Measurements from ENCODE around the gene ZNF366.

The ZNF366 gene

DNA sequence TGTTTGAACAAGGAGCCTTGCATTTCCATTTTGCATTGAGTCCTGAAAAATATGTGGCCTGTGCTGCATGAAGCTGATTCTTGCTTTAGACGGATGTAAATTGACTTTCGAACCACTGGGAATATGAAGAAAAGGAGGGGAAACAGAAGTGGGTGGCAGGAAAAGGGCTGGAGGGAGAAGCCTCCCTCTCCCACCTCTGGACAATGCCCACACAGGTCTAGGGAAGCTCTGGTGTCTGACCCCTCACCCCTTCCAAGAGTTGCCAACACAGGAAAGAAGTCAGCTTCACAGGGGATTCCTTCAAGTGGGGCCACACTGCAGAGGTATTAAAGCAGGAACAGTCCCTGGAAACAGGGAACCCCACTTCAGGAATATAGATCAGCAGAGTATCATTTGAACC is 52.2 kb downstream of the ZNF366 start:
- no peaks in the 10 kb centered on the region for H3K4me1 Mint-ChIP-seq (ENCODE audit: low read depth)
- no peaks in the 10 kb centered on the region for H3K36me3 Mint-ChIP-seq
- no peak overlapping the region for H3K27ac Mint-ChIP-seq
- no peaks in the 10 kb centered on the region for H3K9me3 Mint-ChIP-seq (ENCODE audit: low read depth)
- peaks cover 1% of the 10 kb centered on the region for H3K27me3 Mint-ChIP-seq
- H3K4me3 Mint-ChIP-seq = no peak overlapping the region

DNA sequence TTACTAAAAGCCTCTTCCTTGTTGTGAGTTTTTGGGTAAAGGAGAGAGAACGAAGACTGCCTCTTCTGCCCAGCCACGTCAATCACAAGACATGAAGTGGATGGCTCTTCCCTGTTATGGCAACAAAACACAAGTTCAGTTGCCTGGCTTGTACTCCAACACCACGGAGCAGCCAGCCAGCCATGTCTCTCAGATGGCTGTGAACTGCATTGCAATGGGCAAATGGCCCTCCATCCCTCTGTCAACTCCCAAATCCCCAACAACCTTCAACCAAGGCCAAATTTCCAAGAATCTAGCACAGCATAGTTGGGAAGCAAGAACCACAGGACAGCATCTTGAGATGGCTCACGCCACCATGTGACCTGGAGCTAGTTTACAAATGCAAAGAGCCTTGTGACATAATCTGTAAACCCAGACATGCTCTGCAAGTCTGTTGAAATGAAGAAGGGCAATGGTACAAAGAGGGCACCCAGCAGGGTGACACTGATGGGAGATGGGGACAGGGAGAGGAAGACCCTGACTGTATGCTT is 53.9 kb downstream of the ZNF366 start:
- Mint-ChIP-seq H3K9me3 (ENCODE audit: low read depth) (no peaks in the 10 kb centered on the region), H3K4me1 (ENCODE audit: low read depth) (no peaks in the 10 kb centered on the region), H3K27ac (no peak overlapping the region), H3K36me3 (no peaks in the 10 kb centered on the region), H3K27me3 (peaks cover 1% of the 10 kb centered on the region), H3K4me3 (no peak overlapping the region)

DNA sequence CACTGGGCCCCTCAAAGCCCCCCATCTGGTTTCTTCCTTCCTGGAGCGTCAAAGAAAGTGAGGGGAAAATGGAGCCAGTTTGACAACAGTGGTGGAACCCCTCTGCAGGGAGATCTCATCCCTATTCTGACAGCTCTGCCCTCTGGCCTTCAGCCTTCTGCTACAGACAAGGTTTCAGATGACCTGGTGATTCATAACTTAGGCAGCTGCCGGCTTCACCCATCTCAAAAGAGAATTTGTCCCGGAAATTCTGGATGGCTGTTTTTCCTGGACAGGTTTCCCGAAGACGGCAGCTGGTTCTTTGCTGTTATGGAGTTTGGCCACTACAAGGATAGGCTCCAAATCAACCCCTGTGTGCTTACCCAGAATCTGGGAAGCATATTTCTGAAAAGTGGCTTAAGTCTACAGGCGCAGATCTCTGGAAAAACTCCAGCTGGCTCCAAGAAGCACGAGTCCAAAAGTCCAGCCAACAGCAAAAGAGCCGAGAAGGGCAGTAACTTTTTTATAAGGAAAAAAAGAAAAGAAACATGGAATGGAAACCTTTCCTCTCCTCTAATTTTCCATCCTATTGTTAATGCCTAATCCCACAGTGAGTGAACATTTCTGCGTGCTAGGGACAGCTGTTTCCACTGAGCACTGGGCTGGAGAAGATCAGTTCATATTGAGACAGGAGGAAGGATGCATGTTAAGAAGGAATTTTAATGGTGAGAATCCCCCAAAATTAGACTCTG is 54.5 kb downstream of the ZNF366 start:
- H3K27ac Mint-ChIP-seq = no peak overlapping the region
- no peak overlapping the region for H3K4me3 Mint-ChIP-seq
- no peaks in the 10 kb centered on the region for H3K4me1 Mint-ChIP-seq (ENCODE audit: low read depth)
- no peaks in the 10 kb centered on the region for H3K9me3 Mint-ChIP-seq (ENCODE audit: low read depth)
- H3K27me3 Mint-ChIP-seq = peaks cover 1% of the 10 kb centered on the region
- H3K36me3 Mint-ChIP-seq = no peaks in the 10 kb centered on the region

DNA sequence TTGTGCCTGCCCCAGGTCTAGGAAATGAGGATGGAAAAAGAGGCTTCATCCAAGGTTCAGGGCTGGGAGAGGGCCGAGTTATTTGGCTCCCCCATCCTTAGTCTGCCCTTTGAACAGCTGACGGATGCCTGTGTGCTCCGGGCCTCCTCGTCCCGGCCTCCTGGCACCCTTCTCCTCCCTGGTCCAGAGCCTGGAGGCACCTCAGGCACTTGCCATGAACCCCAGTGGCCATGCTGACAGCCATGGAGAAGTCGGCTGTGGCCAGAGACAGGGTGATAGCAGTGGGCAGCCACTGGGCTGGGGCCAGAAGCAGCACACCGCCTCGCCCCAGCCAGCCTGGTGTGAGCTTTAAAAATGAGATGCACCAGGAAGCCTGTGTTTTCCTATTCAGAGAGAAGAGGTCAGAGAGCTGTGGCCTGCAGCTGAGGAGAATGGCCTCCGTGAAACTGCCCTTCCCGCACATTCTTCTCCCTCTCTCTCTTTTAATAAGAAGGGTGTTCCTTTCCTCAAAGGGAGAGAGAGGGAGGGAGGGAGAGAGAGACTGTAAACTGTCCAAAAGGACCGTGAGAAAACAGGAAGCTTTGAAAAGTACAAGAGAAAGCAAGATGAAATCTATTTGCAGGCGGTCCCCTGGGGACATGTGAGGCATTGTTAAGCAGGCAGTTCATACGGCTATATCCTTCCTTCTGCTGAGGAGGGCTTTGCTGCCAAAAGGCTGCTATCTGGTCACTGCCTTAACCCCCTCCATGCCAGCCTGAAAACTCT is 55.3 kb downstream of the ZNF366 start:
- Mint-ChIP-seq H3K27ac (no peak overlapping the region), H3K27me3 (peaks cover 1% of the 10 kb centered on the region), H3K4me3 (no peak overlapping the region), H3K9me3 (ENCODE audit: low read depth) (no peaks in the 10 kb centered on the region), H3K4me1 (ENCODE audit: low read depth) (no peaks in the 10 kb centered on the region), H3K36me3 (no peaks in the 10 kb centered on the region)

DNA sequence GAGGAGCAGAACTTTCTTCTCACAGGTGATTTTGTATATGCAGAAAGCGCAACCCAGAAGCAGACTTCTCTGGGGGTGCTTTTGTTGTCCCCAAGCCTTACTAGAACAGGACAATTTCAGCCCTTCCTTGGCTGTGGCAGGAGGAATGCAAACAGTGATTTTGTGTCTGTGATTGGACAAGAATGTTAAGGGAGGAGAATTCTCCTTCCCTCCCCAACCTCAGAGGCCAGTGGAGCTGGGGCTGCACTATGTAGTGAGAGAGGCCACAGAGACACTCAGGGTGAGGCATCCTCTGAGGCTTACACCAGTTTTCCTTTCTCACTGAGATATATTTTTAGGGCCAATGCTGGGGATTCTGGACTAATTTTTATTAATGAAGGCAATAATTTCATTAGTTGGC is 58.8 kb downstream of the ZNF366 start:
- no peaks in the 10 kb centered on the region for H3K4me1 Mint-ChIP-seq (ENCODE audit: low read depth)
- no peak overlapping the region for H3K4me3 Mint-ChIP-seq
- no peaks in the 10 kb centered on the region for H3K9me3 Mint-ChIP-seq (ENCODE audit: low read depth)
- H3K36me3 Mint-ChIP-seq = no peaks in the 10 kb centered on the region
- no peaks in the 10 kb centered on the region for H3K27me3 Mint-ChIP-seq
- H3K27ac Mint-ChIP-seq = no peak overlapping the region

DNA sequence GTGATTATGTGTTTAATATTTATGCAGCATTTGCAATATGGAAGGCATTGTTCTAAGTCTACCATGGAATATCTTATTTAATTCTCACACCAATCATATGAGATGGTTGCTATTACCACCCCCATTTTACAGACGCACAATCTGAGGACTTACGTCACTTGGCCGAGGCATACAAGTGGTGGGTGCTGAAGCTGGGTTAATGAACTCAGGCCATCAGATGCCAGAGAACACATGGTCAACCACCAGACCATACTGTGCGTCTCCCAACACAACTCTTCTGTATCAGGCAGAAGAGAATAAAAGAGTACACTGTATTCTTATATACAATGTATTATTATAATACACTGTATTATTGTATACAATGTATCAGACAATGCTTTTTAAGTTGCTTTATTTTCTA is 59.5 kb downstream of the ZNF366 start:
- Mint-ChIP-seq H3K9me3 (ENCODE audit: low read depth) (no peaks in the 10 kb centered on the region), H3K4me1 (ENCODE audit: low read depth) (no peaks in the 10 kb centered on the region), H3K4me3 (no peak overlapping the region), H3K27me3 (no peaks in the 10 kb centered on the region), H3K27ac (no peak overlapping the region), H3K36me3 (no peaks in the 10 kb centered on the region)

DNA sequence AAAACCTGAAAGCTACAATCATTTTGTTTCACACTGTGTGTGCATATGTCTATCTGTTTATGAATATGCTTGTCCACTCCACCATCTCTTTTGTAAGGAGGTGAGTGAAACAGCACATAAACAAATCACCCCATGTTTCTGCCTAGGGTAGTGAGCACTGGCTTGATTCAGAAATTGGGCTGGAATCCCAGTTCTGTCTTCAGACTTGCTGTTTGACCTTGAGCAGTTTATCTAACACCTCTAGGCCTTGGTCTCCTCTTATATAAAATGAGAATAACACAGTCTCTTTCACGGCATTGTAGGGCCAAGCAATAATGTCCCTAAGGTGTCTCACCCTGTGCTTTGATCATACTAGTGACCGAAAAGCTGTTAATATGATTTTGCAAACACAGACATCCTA is 61.2 kb downstream of the ZNF366 start:
- Mint-ChIP-seq H3K36me3 (no peaks in the 10 kb centered on the region), H3K27me3 (no peaks in the 10 kb centered on the region), H3K9me3 (ENCODE audit: low read depth) (no peaks in the 10 kb centered on the region), H3K4me3 (no peak overlapping the region), H3K4me1 (ENCODE audit: low read depth) (no peaks in the 10 kb centered on the region), H3K27ac (no peak overlapping the region)

DNA sequence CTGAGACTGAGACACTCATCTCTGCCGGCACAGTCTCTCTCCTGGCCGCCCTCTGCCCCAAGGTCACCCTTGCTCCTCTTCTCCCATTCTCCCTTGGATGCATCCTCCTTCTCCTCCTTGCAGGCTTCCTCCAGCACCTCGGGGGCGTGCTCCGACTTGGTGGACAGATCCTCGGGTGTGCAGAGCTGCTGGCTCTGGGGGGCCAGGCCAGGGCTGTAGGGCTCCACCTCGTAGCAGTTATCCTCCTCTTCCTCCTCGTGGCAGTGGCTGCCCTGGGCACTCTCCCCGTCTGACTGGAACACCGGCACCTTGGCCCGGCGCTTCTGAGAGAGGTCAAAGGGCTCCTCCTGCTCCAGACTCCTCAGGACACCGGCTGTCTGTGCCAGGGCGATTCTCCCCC is 63.3 kb downstream of the ZNF366 start:
- Mint-ChIP-seq H3K9me3 (ENCODE audit: low read depth) (no peaks in the 10 kb centered on the region), H3K27me3 (no peaks in the 10 kb centered on the region), H3K4me3 (no peak overlapping the region), H3K4me1 (ENCODE audit: low read depth) (no peaks in the 10 kb centered on the region), H3K36me3 (no peaks in the 10 kb centered on the region), H3K27ac (no peak overlapping the region)

DNA sequence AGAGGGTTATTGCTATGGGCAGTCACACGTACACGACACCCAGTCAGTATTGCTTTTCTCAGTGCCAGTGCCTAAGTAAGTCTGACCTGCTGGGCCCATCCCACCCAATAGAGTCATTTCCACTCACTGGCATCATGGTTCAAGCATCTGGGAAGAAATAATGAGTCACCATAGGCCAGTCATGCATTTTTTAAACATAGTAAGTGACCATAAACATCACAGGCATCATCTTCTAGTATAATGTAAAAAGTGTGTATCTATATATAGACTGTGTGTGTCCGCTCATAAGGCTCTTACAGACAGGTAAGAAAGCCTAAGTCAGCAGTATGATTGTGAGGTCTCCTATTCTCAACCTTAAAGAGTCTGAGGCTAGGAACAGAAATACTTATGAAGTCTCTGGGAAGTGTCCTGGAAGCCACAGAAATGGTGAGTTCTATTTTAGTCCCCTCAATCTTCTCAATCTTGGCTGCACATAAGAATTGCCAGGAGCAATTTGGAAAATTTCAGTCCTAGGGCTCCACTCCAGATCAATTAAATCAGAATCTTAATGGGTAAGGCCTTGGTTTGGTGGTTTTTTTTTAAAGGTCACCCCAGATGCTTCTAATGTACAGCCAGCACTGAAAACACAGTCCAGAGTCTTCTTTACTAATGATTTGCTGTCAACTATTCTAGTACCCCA is 65.2 kb downstream of the ZNF366 start:
- no peaks in the 10 kb centered on the region for H3K4me1 Mint-ChIP-seq (ENCODE audit: low read depth)
- H3K27ac Mint-ChIP-seq = no peak overlapping the region
- no peak overlapping the region for H3K4me3 Mint-ChIP-seq
- no peaks in the 10 kb centered on the region for H3K36me3 Mint-ChIP-seq
- no peaks in the 10 kb centered on the region for H3K9me3 Mint-ChIP-seq (ENCODE audit: low read depth)
- peaks cover 2% of the 10 kb centered on the region for H3K27me3 Mint-ChIP-seq

DNA sequence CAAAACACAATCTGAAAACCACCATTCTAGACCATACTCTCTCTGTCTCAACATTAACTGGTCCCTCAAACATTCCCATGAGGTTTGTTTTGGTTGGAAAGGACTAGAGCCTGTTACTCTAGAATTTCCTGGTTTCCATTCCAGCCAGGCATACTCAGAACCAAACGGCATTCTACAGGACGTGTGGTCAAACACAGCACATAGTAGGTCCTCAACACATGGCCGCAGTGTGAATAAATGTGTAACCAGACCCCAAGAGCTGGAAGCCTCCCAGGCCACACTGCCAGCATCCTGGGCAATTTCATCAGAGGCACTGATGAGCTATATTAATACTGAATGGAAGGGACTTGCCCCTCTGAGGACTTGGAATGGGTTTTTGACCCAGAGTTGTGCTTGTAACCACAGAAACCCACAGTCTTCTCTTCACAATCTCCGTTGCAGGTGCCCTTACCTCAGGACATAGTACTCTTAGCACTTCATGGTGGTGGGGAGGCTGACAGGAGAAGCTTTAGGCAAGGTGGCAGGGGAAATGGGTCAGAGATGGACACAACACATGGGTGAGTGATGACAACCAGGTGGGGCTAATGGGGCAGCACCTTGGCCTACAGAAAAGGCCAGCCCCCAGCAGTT is 66.0 kb downstream of the ZNF366 start:
- Mint-ChIP-seq H3K4me1 (ENCODE audit: low read depth) (no peaks in the 10 kb centered on the region), H3K4me3 (no peak overlapping the region), H3K27ac (no peak overlapping the region), H3K9me3 (ENCODE audit: low read depth) (no peaks in the 10 kb centered on the region), H3K27me3 (peaks cover 2% of the 10 kb centered on the region), H3K36me3 (no peaks in the 10 kb centered on the region)

DNA sequence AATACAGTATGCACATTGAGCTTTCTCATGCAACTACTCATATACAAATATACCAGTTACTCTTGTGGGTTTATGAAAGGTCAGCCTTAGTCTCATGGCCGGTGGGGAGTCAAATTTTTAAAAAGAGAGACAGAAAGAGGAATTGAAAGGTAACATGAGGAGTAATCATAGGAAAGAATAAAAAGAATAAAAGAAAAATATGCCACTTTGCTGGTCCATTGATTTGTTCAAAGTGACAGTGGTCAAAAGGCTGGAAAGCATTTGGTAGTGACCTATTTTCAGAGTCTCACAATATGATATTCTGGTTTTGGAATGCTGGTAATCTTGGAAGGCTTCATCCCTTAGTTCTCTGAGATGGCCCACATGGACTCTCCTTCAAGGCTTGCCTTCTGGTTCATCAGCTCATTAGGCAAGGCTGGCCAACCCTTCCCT is 67.0 kb downstream of the ZNF366 start:
- H3K27me3 Mint-ChIP-seq = peaks cover 2% of the 10 kb centered on the region
- H3K4me3 Mint-ChIP-seq = no peak overlapping the region
- no peaks in the 10 kb centered on the region for H3K36me3 Mint-ChIP-seq
- H3K9me3 Mint-ChIP-seq (ENCODE audit: low read depth) = no peaks in the 10 kb centered on the region
- no peaks in the 10 kb centered on the region for H3K4me1 Mint-ChIP-seq (ENCODE audit: low read depth)
- no peak overlapping the region for H3K27ac Mint-ChIP-seq

DNA sequence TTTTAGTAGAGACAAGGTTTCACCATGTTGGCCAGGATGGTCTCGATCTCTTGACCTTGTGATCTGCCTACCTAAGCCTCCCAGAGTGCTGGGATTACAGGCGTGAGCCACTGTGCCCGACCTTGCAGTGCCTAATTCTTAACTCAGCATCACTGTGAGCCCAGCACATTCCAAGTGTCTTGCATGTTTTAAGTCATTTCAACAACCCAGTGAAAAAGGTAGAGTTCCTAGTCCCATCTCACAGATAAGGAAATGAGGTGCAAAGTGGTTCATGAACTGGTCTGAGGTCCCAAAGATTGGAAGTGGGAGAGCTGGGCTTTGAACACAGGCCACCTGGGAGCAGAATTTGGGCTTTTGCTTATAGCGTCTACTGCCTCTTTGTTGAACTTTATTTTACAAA is 68.0 kb downstream of the ZNF366 start:
- Mint-ChIP-seq H3K4me3 (no peak overlapping the region), H3K9me3 (ENCODE audit: low read depth) (no peaks in the 10 kb centered on the region), H3K36me3 (no peaks in the 10 kb centered on the region), H3K27me3 (peaks cover 2% of the 10 kb centered on the region), H3K4me1 (ENCODE audit: low read depth) (no peaks in the 10 kb centered on the region), H3K27ac (no peak overlapping the region)

DNA sequence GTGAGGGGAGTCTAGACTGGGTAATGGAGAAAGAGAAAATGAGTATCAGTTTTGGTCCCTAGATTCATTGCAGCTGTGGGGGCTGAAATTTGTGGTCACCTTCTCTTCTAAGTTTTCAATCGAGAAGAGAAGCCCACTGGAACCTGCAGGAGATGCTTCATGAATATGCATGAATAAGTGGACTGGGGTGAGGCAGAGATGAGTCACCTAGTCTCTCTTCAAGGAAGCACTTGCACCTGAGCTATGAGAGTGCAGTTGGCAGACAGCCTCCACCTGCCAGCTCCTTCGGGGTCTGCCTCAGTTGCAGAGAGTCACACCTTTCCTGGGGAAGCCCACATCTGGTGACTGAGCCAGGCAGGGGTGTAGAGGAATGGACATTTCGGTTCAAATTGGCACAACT is 69.1 kb downstream of the ZNF366 start:
- Mint-ChIP-seq H3K9me3 (ENCODE audit: low read depth) (no peaks in the 10 kb centered on the region), H3K4me1 (ENCODE audit: low read depth) (no peaks in the 10 kb centered on the region), H3K27me3 (peaks cover 2% of the 10 kb centered on the region), H3K27ac (no peak overlapping the region), H3K4me3 (no peak overlapping the region), H3K36me3 (no peaks in the 10 kb centered on the region)

DNA sequence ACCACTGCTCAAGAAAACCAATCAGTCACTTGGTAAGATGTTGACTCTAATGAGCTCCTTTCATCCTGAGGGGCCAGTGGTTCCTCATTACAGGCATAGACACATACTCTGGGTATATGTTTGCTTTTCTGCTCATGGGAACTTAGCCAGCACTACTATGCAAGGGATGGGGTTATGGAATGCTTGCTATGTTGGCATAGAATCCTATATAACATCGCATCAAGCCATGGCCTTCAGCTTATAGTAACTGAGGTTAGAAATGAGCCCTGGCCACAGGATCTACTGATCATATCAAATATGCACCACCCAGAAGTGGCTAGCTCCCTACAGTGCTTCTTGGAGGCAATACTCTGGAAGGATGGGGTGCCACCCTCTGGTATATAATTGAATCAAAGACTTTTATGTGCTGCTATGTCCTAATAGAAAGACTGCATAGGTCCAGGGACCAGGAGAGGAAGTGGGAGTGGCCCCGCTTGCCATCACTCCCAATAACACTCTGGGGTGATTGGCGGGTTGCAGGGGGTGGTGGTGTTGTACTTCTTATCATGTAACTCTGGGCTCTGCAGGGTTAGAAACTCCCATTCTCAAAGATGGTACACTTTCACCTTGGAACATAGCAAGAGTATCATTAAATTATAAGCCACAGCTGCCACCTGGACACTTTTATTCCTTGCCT is 70.3 kb downstream of the ZNF366 start:
- Mint-ChIP-seq H3K4me1 (ENCODE audit: low read depth) (no peaks in the 10 kb centered on the region), H3K36me3 (no peaks in the 10 kb centered on the region), H3K9me3 (ENCODE audit: low read depth) (no peaks in the 10 kb centered on the region), H3K27me3 (peaks cover 4% of the 10 kb centered on the region), H3K4me3 (no peak overlapping the region), H3K27ac (no peak overlapping the region)

All from activated naive CD8-positive, alpha-beta T cell (primary cell).